Lung (tissue), 12 donors: Measurements from ENCODE around the gene ZNF783. TPM values are rescaled to one million over a fixed set of nuclear protein-coding genes. Genes with fewer than 3 reads are reported as not detected.

Experiments used
- ATAC-seq: fragments of 200-7000 bp; cut with Tn5 transposase; one replicate; pipeline ENCODE4 v1.9.1; 2020; ENCODE audit warnings: moderate number of reproducible peaks; ENCODE audit not compliant: insufficient read depth, low FRiP score
- DNase-seq, 3 donors: peaks; one replicate each; pipeline ENCODE4 v3.0.0-alpha.2; 2013 to 2017
- H3K27ac ChIP-seq, 2 donors: one replicate each; pipeline ENCODE4 v1.5.1; 2013; ENCODE audit warnings: mild to moderate bottlenecking in 2 of 2, moderate library complexity in 2 of 2, control low read depth in 1 of 2, inconsistent platforms in 1 of 2, low read depth in 1 of 2, low read length in 1 of 2
- H3K27me3 ChIP-seq, 3 donors: one replicate each; pipeline ENCODE4 v1.5.1; 2013; ENCODE audit warnings: low read length in 2 of 3; ENCODE audit not compliant: control insufficient read depth in 3 of 3, insufficient read depth in 3 of 3
- H3K36me3 ChIP-seq, 4 donors: one replicate each; pipeline ENCODE4 v1.5.1; 2013; ENCODE audit warnings: low read length in 4 of 4, mild to moderate bottlenecking in 1 of 4, moderate library complexity in 1 of 4; ENCODE audit not compliant: control insufficient read depth in 4 of 4, insufficient read depth in 4 of 4
- H3K4me1 ChIP-seq, 5 donors: one replicate each; pipeline ENCODE4 v1.5.1; 2013; ENCODE audit warnings: low read length in 5 of 5, mild to moderate bottlenecking in 2 of 5, moderate library complexity in 1 of 5; ENCODE audit not compliant: control insufficient read depth in 5 of 5, insufficient read depth in 5 of 5
- H3K4me3 ChIP-seq: one replicate; pipeline ENCODE4 v1.5.1; 2013; ENCODE audit warnings: mild to moderate bottlenecking, control low read depth, moderate library complexity
- H3K9ac ChIP-seq, 2 donors: one replicate each; pipeline ENCODE4 v1.5.1; 2013; ENCODE audit warnings: low read length in 2 of 2, control low read depth in 1 of 2; ENCODE audit not compliant: insufficient read depth in 1 of 2
- H3K9me3 ChIP-seq, 4 donors: one replicate each; pipeline ENCODE4 v1.5.1; 2013; ENCODE audit warnings: low read length in 3 of 4, mild to moderate bottlenecking in 1 of 4, moderate library complexity in 1 of 4; ENCODE audit not compliant: control insufficient read depth in 4 of 4, insufficient read depth in 3 of 4
- WGBS, 2 donors: extraction: QIAGEN DNeasy Blood & Tissue Kit; methylation state at CpG; one replicate each; pipeline ENCODE4 v1.1.7; 2013; 5-methylcytosine and 5-hydroxymethylcytosine counted together
- polyA plus RNA-seq, 2 donors: library from polyadenylated mRNA; stranded (reverse); fragments of 200-250 nt; gene quantifications; one replicate each; pipeline ENCODE4 v1.2.1, GENCODE V29; 2013
- total RNA-seq, 2 donors: library from RNA; depleted of rRNA in 1 of 2; stranded (reverse); fragments of >200 nt in 1 of 2; gene quantifications; one replicate each; pipeline ENCODE4 v1.2.1, GENCODE V29; 2014 to 2021
- TF ChIP-seq, protein P1 (sequence below): IDR thresholded peaks from 2 replicates; pipeline ENCODE4 v1.5.1; 2012; ENCODE audit warnings: mild to moderate bottlenecking; ENCODE audit errors: control extremely low read depth, extremely low read depth
- donor health status: control.
- donor health status: control.
- donor health status: Bipolar disorder and iron deficiency.
- donor health status: healthy.
- donor health status: DM: yes; HTN: yes; CAD: no.

ZNF783 gene
- total and polyA plus RNA-seq, 4 donors, result 6.2 to 16.3 (median 7.7) TPM

DNA sequence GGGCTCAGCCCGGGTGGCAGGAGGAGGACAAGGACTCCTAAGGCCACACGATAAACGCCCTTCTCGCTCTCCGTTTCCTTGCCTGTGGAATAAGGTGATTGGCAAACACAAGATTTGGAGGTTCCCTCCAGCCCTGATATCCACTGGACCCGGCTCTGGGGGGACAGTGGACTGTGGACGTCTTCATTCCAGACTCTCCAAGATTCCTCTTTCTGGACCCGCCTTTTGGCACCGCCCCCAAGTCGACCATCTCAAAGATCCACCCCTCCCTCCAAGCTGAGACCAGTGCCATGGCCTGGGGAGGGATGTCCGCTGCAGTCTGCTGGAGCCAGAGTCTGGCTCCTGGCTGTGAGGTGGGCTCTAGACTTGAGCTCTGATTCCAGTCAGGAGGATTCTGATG is 23.6 kb downstream of the ZNF783 start:
- no peaks in the 10 kb centered on the region for H3K9me3 ChIP-seq
- H3K27me3 ChIP-seq, result no peaks in the 10 kb centered on the region
- ATAC-seq, result no peak
- peak overlapping the region; percentile 59 for H3K4me3 ChIP-seq
- WGBS, 2 donors, result 8% methylated on average over 11 of the region's 11 CpGs
- peak overlapping the region in 1 of 2 donors; percentile 81 for H3K9ac ChIP-seq
- H3K4me1 ChIP-seq, result peaks cover 0 to 10% (median 3%) of the 10 kb centered on the region in 5 donors
- H3K27ac ChIP-seq, result peak overlapping the region in 1 of 2 donors; percentile 11
- peaks cover 0 to 18% (median 0%) of the 10 kb centered on the region in 4 donors for H3K36me3 ChIP-seq
- DNase-seq, result peak; percentile 39 to 46 (median 40)
- TF ChIP-seq, protein P1, sequence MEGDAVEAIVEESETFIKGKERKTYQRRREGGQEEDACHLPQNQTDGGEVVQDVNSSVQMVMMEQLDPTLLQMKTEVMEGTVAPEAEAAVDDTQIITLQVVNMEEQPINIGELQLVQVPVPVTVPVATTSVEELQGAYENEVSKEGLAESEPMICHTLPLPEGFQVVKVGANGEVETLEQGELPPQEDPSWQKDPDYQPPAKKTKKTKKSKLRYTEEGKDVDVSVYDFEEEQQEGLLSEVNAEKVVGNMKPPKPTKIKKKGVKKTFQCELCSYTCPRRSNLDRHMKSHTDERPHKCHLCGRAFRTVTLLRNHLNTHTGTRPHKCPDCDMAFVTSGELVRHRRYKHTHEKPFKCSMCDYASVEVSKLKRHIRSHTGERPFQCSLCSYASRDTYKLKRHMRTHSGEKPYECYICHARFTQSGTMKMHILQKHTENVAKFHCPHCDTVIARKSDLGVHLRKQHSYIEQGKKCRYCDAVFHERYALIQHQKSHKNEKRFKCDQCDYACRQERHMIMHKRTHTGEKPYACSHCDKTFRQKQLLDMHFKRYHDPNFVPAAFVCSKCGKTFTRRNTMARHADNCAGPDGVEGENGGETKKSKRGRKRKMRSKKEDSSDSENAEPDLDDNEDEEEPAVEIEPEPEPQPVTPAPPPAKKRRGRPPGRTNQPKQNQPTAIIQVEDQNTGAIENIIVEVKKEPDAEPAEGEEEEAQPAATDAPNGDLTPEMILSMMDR, result no peak

DNA sequence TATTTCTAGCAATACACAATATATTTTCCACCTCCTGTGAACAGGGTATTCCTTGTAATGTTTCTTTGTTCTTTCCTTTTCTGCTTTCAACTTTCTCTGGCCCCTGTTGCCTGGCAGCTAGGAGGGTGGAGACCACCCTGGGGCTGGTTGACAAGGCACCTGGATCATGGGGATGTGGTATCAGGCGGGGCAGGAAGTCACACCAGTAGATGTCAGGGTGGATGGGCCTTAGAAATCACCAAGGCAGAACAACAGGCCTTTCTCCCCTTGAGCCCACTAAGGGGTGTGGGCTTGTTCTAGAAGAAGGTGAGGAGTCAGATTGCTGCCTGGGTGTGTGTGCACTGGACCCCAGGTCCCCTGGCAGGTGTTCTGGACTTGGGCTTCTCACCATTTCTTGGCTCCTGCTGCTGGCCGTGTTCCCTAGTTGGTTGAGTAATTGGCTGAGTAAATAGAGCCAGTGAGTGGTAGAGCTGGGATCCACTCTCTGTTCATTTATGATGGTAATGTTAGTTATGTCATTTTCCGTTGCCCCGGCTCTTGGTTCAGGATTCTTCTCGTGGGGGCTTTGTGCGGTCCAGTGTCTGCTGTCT is 24.9 kb downstream of the ZNF783 start:
- Histone ChIP-seq H3K27me3 (no peaks in the 10 kb centered on the region), H3K9ac (no peak overlapping the region), H3K27ac (no peak overlapping the region), H3K9me3 (no peaks in the 10 kb centered on the region), H3K4me3 (no peak overlapping the region), H3K4me1 (peaks cover 0 to 10% (median 3%) of the 10 kb centered on the region in 5 donors), H3K36me3 (peaks cover 0 to 6% (median 0%) of the 10 kb centered on the region in 4 donors)
- 82 to 89% methylated on average over 6 of the region's 6 CpGs for WGBS, 2 donors
- DNase-seq (no peak), ATAC-seq (no peak)
- TF ChIP-seq, protein P1, result no peak

DNA sequence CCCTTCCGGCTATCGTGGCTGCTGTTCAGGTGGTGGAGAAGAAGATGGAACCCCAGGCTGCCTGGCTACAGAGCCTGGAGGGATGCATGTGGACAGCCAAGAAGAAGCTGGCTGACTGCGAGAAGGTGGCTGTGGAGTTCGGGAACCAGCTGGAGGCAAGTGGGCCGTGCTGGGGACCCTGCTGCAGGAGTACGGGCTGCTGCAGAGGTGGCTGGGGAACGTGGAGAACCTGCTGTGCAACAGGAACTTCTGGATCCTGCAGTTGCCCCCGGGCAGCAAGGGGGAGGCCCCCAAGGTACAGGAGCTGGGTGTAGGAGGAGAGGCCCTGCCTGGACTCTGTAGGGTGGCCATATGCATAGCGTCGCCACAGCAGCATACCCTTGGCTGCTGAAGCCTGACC is 25.6 kb downstream of the ZNF783 start:
- DNase-seq (no peak), ATAC-seq (no peak)
- WGBS, 2 donors, result 94 to 95% methylated on average over 10 of the region's 10 CpGs
- Histone ChIP-seq H3K4me1 (peaks cover 0 to 10% (median 3%) of the 10 kb centered on the region in 5 donors), H3K4me3 (no peak overlapping the region), H3K27ac (no peak overlapping the region), H3K9me3 (no peaks in the 10 kb centered on the region), H3K36me3 (peaks cover 0 to 5% (median 0%) of the 10 kb centered on the region in 4 donors), H3K9ac (no peak overlapping the region), H3K27me3 (no peaks in the 10 kb centered on the region)
- TF ChIP-seq, protein P1, result no peak

DNA sequence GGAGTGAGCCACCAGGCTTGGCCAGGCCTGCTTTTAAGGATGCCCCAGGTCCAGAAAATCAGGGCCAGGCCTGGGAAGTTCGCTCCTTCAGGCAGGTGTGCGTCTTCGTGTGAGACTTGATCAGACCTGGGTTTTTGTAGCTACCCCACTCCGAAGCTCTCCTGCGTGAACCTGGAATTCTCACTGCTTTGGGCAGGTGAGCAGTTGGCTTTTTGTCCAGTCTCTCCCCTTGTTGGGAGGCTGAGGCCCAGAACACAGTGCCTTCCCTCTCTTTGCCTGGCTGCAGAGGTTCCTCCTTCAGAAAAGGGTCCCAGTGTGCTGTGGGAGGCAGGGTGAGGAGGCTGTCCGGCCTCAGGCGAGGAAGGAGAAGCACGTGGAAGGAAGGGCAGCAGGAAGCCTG is 27.3 kb downstream of the ZNF783 start:
- 95 to 97% methylated on average over 8 of the region's 8 CpGs for WGBS, 2 donors
- Histone ChIP-seq H3K27me3 (no peaks in the 10 kb centered on the region), H3K4me1 (peaks cover 0 to 10% (median 3%) of the 10 kb centered on the region in 5 donors), H3K4me3 (no peak overlapping the region), H3K27ac (no peak overlapping the region), H3K36me3 (peaks cover 0 to 7% (median 2%) of the 10 kb centered on the region in 4 donors), H3K9me3 (no peaks in the 10 kb centered on the region), H3K9ac (no peak overlapping the region)
- DNase-seq, result no peak
- ATAC-seq, result no peak
- TF ChIP-seq, protein P1, result no peak
